ENCODE results near the gene RAI14. TPM values are rescaled to one million over a fixed set of nuclear protein-coding genes. Genes with fewer than 3 reads are reported as not detected.

RAI14 gene
- total and polyA plus RNA-seq, 5 donors, result 4.5 to 22.7 (median 11.8) TPM

DNA sequence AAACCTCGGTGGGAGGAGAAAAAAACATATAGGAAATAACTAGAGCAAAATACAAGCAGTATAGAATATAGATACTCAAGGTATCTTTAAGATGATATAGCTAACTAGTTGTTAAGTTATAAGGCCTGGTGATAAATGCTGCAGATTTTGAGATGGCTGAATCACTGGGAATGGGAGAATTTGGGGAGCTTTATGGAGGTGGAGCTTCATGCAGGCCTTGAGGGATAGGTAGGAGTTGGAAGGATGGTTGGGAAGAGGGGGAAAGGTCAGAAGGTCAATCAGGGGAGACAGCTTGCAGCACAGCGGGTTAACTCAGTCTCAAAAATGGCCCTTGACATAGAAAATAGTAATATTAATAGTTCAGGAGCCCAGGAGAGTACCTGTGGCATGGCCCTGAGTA lies 34.8 kb downstream of the RAI14 start:
- 91% methylated on average over 2 of the region's 2 CpGs for WGBS

DNA sequence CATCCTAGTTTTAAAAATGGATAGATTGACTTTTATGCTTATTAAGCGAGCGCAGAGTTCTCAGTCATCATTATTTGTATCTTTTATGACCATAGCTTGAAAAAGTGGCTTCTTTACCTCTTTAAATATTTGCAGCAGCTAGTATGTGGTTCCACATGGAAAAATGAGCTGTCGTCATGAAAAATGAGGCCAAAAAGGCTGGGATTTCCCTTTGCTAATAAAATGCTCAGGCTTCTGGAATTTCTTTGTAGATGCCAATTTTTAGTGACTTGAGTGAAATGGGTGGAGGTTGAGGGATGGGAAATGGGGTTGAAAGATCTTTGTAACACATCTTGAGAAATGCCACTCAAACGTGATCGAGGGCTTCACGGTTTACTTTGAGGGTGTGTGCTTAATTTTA lies 35.2 kb downstream of the RAI14 start:
- 61% methylated on average over 6 of the region's 6 CpGs for WGBS
- peaks cover 5% of the 10 kb centered on the region for H3K4me1 ChIP-seq (ENCODE audit: control insufficient read depth, insufficient read depth, low read length)
- H3K27ac ChIP-seq (ENCODE audit: low read length), result no peak overlapping the region
- ATAC-seq, result peak in 1 of 2 donors; percentile 4
- no peak overlapping the region for H3K4me3 ChIP-seq (ENCODE audit: low read length)
- DNase-seq, result no peak
- H3K27me3 ChIP-seq (ENCODE audit: control insufficient read depth, insufficient read depth), result no peaks in the 10 kb centered on the region
- H3K9me3 ChIP-seq (ENCODE audit: control insufficient read depth, low read length), result peaks cover 3% of the 10 kb centered on the region
- intact Hi-C loops (cut with DNase I), result no loop called here

More for the DNA sequence above, 34.8 kb downstream of the RAI14 start:
- Histone ChIP-seq H3K9me3 (ENCODE audit: control insufficient read depth, low read length) (peaks cover 3% of the 10 kb centered on the region), H3K27me3 (ENCODE audit: control insufficient read depth, insufficient read depth) (no peaks in the 10 kb centered on the region), H3K27ac (ENCODE audit: low read length) (no peak overlapping the region), H3K4me3 (ENCODE audit: low read length) (no peak overlapping the region), H3K4me1 (ENCODE audit: control insufficient read depth, insufficient read depth, low read length) (peaks cover 6% of the 10 kb centered on the region)
- intact Hi-C loops (cut with DNase I), result no loop called here
- ATAC-seq (no peak), DNase-seq (no peak)

- peaks cover 2% of the 10 kb centered on the region for H3K9me3 ChIP-seq (ENCODE audit: control insufficient read depth, low read length)
- intact Hi-C loops (cut with DNase I), result no loop called here
- WGBS, result 96% methylated on average over 6 of the region's 6 CpGs
- no peak overlapping the region for H3K27ac ChIP-seq (ENCODE audit: low read length)
- ATAC-seq (no peak), DNase-seq (no peak)
- no peak overlapping the region for H3K4me3 ChIP-seq (ENCODE audit: low read length)
- H3K4me1 ChIP-seq (ENCODE audit: control insufficient read depth, insufficient read depth, low read length), result peaks cover 4% of the 10 kb centered on the region
- no peaks in the 10 kb centered on the region for H3K27me3 ChIP-seq (ENCODE audit: control insufficient read depth, insufficient read depth)
Observed at GRCh38 chr5:34692786-34693185, 36.7 kb downstream of the RAI14 start.

DNA sequence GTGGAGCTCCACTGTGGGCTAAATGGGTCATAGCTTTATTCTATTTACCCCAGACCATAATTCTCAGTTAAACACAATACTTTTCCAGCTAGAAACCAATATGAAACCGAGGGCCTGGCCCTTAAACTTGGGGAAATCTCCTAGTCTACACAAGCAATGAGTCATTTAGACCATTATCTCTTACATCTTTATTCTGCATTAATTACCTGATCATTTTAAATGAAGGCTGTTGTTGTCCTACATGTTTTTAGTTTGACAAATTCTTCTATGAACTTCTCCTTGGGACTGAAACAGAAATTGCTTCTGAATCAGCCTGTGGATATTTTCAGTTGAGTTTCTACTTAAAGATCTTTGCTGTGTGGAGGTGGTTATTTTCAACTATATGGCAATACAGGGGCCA lies 37.9 kb downstream of the RAI14 start:
- H3K4me1 ChIP-seq (ENCODE audit: control insufficient read depth, insufficient read depth, low read length), result peaks cover 6% of the 10 kb centered on the region
- intact Hi-C loops (cut with DNase I), result no loop called here
- no peaks in the 10 kb centered on the region for H3K27me3 ChIP-seq (ENCODE audit: control insufficient read depth, insufficient read depth)
- H3K9me3 ChIP-seq (ENCODE audit: control insufficient read depth, low read length), result peaks cover 4% of the 10 kb centered on the region
- 87% methylated on average over 1 of the region's 1 CpG for WGBS
- no peak overlapping the region for H3K27ac ChIP-seq (ENCODE audit: low read length)
- no peak overlapping the region for H3K4me3 ChIP-seq (ENCODE audit: low read length)
- ATAC-seq, result no peak
- no peak for DNase-seq

- intact Hi-C loops (cut with DNase I), result no loop called here
Observed at GRCh38 chr5:34694685-34695084, 38.6 kb downstream of the RAI14 start.

GRCh38 chr5:34695275-34696027 lies 39.3 kb downstream of the RAI14 start:
- 79% methylated on average over 1 of the region's 1 CpG for WGBS
- no peaks in the 10 kb centered on the region for H3K27me3 ChIP-seq (ENCODE audit: control insufficient read depth, insufficient read depth)
- peaks cover 6% of the 10 kb centered on the region for H3K4me1 ChIP-seq (ENCODE audit: control insufficient read depth, insufficient read depth, low read length)
- DNase-seq (no peak), ATAC-seq (peak in 1 of 2 donors; percentile 7)
- H3K9me3 ChIP-seq (ENCODE audit: control insufficient read depth, low read length), result peaks cover 4% of the 10 kb centered on the region
- intact Hi-C loops (cut with DNase I), result no loop called here
- H3K27ac ChIP-seq (ENCODE audit: low read length), result no peak overlapping the region
- H3K4me3 ChIP-seq (ENCODE audit: low read length), result no peak overlapping the region

More at GRCh38 chr5:34694685-34695084, 38.6 kb downstream of the RAI14 start:
- H3K4me3 ChIP-seq (ENCODE audit: low read length), result no peak overlapping the region
- ATAC-seq, result no peak
- H3K9me3 ChIP-seq (ENCODE audit: control insufficient read depth, low read length), result peaks cover 4% of the 10 kb centered on the region
- H3K4me1 ChIP-seq (ENCODE audit: control insufficient read depth, insufficient read depth, low read length), result peaks cover 6% of the 10 kb centered on the region
- no peak for DNase-seq
- no peaks in the 10 kb centered on the region for H3K27me3 ChIP-seq (ENCODE audit: control insufficient read depth, insufficient read depth)
- H3K27ac ChIP-seq (ENCODE audit: low read length), result no peak overlapping the region
- WGBS, result 76% methylated on average over 4 of the region's 4 CpGs

GRCh38 chr5:34697308-34698108 lies 41.4 kb downstream of the RAI14 start:
- intact Hi-C loops (cut with DNase I), result no loop called here
- peaks cover 6% of the 10 kb centered on the region for H3K4me1 ChIP-seq (ENCODE audit: control insufficient read depth, insufficient read depth, low read length)
- no peak overlapping the region for H3K27ac ChIP-seq (ENCODE audit: low read length)
- H3K9me3 ChIP-seq (ENCODE audit: control insufficient read depth, low read length), result peaks cover 4% of the 10 kb centered on the region
- no peak overlapping the region for H3K4me3 ChIP-seq (ENCODE audit: low read length)
- H3K27me3 ChIP-seq (ENCODE audit: control insufficient read depth, insufficient read depth), result no peaks in the 10 kb centered on the region
- ATAC-seq (no peak), DNase-seq (no peak)
- WGBS, result 98% methylated on average over 3 of the region's 3 CpGs

DNA sequence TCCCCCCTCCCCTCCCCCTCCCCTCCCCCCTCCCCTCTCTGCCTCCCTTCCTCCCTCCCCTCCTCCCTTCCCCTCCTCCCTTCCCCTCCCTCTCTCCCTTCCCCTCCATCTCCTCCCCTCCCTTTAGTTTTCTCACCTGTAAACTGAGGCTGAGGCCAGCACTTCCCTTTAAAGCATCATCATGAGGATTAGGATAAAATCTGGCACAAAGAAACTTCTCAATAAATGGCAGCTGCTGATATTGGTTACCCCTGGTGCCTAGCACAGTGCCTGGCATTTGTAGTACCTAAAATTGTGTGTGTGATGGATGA lies 41.9 kb downstream of the RAI14 start:
- Histone ChIP-seq H3K27ac (ENCODE audit: low read length) (no peak overlapping the region), H3K4me1 (ENCODE audit: control insufficient read depth, insufficient read depth, low read length) (peaks cover 6% of the 10 kb centered on the region), H3K27me3 (ENCODE audit: control insufficient read depth, insufficient read depth) (no peaks in the 10 kb centered on the region), H3K9me3 (ENCODE audit: control insufficient read depth, low read length) (peaks cover 4% of the 10 kb centered on the region), H3K4me3 (ENCODE audit: low read length) (no peak overlapping the region)
- intact Hi-C loops (cut with DNase I), result no loop called here
- ATAC-seq (no peak), DNase-seq (no peak)

DNA sequence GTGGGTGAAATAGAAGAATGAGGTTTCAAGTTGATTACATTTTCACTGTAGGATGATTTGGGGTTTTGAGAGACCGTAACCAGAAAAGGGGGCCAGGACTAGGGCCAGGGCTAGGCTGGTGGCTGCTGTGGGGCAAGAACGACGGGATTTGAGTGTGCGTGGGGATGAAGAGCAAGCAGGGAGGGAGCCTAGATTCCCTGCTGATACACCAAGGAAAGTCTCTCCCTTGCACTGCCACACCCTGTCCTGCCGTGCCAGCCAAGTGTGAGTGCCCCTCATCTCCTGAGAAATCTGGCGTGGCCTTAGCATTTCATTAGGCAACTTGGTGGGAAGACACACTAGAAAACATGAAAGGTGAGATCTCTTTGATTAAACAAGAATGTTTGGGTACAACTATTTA lies 42.6 kb downstream of the RAI14 start:
- H3K27ac ChIP-seq (ENCODE audit: low read length), result no peak overlapping the region
- WGBS, result 90% methylated on average over 6 of the region's 6 CpGs
- ATAC-seq (no peak), DNase-seq (no peak)
- H3K27me3 ChIP-seq (ENCODE audit: control insufficient read depth, insufficient read depth), result no peaks in the 10 kb centered on the region
- H3K9me3 ChIP-seq (ENCODE audit: control insufficient read depth, low read length), result peaks cover 2% of the 10 kb centered on the region
- H3K4me1 ChIP-seq (ENCODE audit: control insufficient read depth, insufficient read depth, low read length), result peaks cover 6% of the 10 kb centered on the region
- no peak overlapping the region for H3K4me3 ChIP-seq (ENCODE audit: low read length)
- intact Hi-C loops (cut with DNase I), result no loop called here

GRCh38 chr5:34699155-34700077 lies 43.3 kb downstream of the RAI14 start:
- no peak overlapping the region for H3K27ac ChIP-seq (ENCODE audit: low read length)
- no peaks in the 10 kb centered on the region for H3K27me3 ChIP-seq (ENCODE audit: control insufficient read depth, insufficient read depth)
- intact Hi-C loops (cut with DNase I), result no loop called here
- H3K4me3 ChIP-seq (ENCODE audit: low read length), result no peak overlapping the region
- peaks cover 2% of the 10 kb centered on the region for H3K9me3 ChIP-seq (ENCODE audit: control insufficient read depth, low read length)
- WGBS, result 82% methylated on average over 9 of the region's 9 CpGs
- peak in 1 of 2 donors; percentile 49 for ATAC-seq
- DNase-seq, result no peak
- H3K4me1 ChIP-seq (ENCODE audit: control insufficient read depth, insufficient read depth, low read length), result peaks cover 6% of the 10 kb centered on the region

DNA sequence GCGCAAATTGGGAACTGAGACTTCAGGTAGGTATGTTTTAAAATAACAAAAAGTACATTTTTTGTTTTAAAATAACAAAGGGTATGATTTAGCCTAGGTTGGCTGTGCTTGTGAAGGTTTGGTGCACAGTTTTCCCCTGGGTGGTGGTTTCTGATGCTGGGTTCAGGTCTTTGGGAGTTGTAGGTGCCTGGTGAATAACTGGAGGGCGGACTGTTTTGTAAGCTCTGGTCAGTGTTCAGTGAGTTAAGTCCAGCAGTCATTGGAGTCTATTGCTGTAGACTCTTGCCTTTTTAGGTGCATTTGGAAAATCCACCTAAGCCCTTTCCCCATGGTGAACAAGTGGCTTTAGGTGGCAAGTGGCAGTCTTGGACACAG lies 43.9 kb downstream of the RAI14 start:
- Histone ChIP-seq H3K27me3 (ENCODE audit: control insufficient read depth, insufficient read depth) (no peaks in the 10 kb centered on the region), H3K4me1 (ENCODE audit: control insufficient read depth, insufficient read depth, low read length) (peaks cover 2% of the 10 kb centered on the region), H3K27ac (ENCODE audit: low read length) (no peak overlapping the region), H3K9me3 (ENCODE audit: control insufficient read depth, low read length) (peaks cover 2% of the 10 kb centered on the region), H3K4me3 (ENCODE audit: low read length) (no peak overlapping the region)
- ATAC-seq (no peak), DNase-seq (no peak)
- intact Hi-C loops (cut with DNase I), result no loop called here
- 94% methylated on average over 2 of the region's 2 CpGs for WGBS
